Pulmonary artery endothelial cell (primary cell): ENCODE results near the gene MT1HL1. TPM values are rescaled to one million over a fixed set of nuclear protein-coding genes. Genes with fewer than 3 reads are reported as not detected.
"Not testable (repeated sequence)": the region's sequence is repeated elsewhere in the genome, so short reads cannot be mapped to it uniquely, and the experiment has no call there.

ENCODE experiments used
- DNase-seq: peaks from one replicate; pipeline ENCODE4 v3.0.0-alpha.2; 2011; ENCODE audit warnings: low read depth, low spot score
- total RNA-seq: library from RNA; depleted of rRNA; stranded (reverse); fragments of >200 nt; gene quantifications from 2 replicates; pipeline ENCODE4 v1.2.3, GENCODE V29; 2014

MT1HL1 gene
- total RNA-seq, 1 donor from 2014 or later: not detected

DNA sequence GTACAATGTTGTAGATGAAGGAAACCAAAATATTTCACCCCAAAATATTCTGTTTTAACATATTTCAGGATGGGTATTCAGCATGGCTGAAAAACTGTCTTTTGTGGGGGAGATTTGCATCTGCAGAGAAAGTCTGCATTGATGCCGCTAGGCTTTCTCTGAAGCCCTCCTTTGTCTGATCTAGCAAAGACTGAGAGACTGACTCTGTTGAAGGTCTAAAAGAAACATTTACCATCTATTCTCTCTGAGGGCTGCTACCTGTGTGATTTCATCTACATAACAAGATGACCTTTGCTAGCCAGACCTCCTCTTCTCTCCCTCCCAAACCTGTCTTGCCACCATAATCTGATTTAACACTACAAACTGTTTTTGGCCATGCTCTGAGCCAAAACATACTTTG lies 12.4 kb upstream of the MT1HL1 start:
- no peak for DNase-seq

DNA sequence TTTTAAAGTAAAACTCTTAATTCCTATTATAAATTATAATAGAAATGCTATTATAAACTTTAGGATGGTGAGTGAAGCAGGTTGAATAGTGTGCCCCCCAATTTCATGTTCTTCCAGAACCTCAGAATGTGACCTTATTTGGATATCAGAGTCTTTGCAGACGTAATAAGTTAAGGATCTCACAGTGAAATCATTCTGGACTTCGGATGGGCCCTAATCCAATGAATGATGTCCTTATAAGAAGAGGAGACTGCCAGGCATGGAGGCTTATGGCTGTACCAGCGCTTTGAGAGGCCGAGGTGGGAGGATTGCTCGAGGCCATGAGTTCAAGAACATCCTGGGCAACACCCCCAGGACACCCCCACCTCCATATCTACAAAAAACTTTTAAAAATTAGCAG lies 9.4 kb upstream of the MT1HL1 start:
- DNase-seq: no peak

DNA sequence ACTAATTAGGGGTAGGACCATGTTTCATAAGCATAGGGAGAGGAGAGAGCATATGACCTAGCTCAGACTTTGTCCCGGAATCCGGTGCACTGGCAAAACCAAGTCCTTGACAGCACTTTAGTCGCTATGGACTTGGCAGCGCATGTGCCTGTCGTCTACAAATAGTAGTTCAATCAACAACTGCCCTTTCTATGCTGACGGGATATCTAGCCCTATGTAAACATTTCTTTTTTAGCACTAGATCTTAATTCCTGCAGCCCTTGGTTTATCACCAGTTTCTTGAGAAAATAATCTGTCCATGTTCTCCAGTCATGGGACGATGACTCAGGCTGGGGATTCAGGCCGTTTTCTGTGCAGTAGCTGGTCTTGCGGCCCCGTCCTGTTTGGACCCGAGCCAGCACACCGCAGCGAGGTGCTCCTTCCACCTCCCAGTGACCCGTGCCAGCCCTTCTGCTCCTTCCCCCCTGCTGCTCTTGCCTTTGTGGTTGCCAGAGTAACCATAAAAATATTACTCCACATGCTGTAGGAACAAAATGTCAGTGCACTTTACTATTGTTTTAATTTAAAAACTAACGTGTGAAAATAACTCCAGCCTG lies 8.6 kb upstream of the MT1HL1 start:
- DNase-seq: no peak

DNA sequence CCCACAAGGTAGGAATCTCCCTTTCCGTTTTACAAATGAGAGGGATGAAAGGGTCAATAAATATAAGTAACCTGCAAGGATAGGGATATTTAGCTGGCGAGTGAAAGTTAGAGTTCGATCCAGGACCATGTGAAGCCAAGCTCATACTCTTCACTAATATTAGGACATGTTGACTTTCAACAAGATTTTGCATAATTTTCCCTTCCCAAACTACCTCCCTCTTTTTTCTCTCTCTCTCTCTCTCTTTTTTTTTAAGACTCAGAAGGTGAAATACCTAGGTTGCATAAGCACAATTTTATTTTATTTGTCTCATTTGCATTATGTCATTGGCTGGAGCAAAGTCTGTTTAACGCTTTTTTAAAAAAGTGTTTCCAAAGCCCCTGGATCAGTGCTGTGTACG lies 8.1 kb upstream of the MT1HL1 start:
- DNase-seq: no peak

DNA sequence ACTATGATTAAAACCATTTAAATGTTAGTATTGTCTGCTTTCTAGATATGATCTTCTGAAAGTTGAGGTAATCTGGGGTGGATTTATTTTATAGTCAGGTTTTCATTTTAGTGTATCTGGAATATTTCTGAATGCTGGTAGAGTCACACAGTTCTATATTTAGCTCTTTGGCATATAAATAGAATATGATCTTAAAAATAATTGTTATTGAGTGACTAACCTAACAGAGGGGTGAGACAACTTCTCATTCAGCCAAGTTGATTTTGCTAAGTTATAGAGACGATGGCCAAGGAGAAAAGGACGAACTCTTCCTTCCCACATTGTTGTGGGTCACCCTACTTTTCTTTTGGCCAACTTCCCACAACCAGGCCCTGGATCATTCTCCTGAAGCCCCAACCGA lies 7.2 kb upstream of the MT1HL1 start:
- no peak for DNase-seq

DNA sequence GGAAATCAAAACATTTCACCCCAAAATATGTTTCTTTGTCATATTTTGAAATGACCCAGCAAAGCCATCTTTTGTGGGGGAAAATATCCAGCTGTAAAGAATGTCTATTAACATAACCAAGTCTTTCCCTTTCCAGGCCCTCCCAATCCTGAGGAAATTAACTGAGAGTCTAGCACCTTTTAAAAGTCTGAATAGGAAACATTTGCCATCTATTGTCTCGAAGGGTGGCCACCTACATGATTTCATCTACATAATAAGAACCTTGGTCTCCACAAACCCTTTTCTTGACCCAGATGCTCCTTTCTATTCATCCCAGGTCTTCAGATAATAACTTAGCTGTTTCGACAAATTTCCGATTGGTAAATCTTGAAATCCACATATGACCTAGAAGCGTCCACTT lies 5.4 kb upstream of the MT1HL1 start:
- DNase-seq: no peak

DNA sequence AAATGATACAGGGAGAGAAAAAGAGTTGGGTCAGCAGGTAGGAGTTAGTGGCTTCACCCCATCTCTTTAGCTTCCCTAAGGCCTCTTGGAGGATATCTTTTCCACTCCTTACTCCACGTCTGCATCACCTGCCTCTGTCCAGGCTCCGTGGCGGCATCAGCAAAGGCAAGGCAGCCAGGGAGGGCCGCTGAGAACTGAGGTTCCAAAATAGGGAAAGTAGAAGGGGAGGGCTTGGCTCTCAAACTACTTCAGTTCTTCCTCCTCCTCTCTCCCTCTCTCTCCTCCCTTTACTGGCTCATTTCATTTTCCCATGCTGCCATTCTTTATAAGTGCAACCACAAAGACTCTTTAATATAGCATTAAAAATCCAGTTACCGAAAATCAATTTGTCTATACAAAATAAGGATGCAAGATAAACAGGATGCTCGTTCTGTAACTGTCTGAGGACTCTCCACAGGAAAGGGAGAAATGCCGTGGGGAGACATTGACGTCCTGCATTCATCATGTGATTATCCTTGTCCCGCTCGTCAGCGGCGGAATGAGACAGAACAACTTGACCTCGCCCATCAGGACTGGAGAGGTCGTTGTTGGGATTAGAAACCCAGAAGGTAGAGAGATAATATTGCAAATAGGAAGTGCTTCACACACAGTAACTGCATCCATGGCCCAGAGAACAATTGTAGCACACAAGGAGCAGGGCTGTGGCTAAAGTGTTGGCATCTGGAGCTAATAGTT lies 3.1 kb upstream of the MT1HL1 start:
- DNase-seq: no peak

DNA sequence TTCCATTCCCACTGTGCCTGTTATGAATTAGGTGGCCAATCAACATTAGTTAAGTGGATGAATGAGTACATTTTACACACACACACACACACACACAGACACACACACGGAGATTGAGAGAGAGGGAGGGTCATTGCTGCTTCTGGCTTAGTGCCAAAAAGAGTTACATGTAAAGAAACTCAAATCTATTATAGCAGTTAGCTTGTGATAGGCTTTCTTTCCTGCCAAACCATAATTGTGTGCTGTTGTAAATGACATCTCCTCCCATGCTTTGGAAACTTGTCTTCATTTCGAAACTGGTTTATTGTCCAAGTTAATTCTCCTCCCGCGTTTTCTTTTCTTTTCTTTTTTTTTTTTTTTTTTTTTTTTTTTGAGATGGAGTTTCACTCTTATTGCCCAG lies 1.4 kb upstream of the MT1HL1 start:
- no peak for DNase-seq

DNA sequence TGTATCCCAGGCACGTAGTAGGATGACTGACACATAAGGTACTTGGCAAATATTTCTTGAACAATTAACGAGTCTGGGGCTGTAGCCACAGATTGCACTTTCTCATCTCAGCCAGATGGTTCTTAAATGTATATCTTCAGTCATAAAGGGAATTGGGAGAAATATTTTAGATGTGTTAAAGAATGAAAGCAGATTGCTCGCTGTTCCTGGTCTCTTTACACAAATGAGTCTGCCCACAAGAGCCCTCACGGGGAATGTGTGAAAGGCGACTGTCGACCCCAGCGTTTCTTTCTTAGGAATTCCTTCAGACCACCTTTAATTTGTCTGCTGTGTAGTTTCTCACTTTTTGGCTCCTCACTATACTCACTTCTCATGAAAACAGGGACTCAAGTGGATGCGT lies 725 bp downstream of the MT1HL1 start:
- no peak for DNase-seq

DNA sequence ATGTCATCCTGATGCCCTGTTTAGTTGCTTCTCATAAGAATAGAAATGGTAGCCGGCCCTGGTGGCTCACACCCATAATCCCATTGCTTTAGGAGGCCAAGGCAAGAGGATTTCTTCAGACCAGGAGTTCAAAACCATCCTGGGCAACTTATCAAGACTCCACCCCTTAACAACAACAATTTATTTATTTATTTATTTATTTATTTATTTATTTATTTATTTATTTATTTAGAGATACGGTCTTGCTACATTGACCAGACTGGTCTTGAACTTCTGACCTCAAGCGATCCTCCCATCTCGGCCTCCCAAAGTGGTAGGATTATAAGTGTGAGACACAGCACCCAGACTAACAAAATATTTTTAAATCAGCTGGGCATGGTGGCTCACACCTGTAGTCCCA lies 4.0 kb downstream of the MT1HL1 start:
- DNase-seq: no peak

DNA sequence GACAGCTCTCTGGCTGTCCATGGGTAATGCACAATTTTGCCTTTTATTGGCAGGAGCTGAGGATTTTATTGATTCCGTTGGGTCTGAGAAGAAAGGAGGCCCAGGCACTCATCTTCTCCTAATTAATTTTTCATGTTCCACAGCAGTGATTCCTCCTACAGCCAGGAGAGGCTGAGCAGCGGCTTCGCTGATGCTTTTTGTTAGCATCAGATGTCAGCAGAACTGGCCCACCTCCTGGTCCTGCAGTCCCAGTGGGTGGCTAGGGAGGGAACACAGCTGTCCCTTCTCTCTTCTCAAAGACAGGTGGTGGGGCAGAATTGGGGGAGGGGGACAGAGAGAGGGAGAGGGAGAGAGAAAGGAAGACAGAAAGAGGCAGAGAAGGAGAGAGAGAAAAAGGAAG lies 5.7 kb downstream of the MT1HL1 start:
- DNase-seq: no peak

DNA sequence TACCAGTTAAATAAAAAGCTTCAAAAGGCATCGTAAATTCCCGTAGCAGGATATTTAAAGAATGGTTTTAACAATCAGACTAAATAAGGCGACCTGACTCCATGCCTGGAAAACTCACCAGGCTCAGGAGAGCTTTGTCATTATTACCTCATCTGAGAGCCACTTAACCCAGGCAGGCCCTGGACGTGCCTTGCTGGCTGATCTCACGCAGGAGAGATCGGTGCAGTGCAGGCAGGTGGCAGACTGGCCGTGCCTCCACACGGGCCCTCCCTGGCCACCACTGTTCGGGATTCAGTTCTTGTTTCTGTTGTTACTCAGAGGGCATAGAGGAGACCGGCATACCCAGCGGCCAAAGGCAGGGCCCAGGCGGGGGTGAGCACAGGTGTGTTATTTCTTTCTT lies 6.4 kb downstream of the MT1HL1 start:
- no peak for DNase-seq

DNA sequence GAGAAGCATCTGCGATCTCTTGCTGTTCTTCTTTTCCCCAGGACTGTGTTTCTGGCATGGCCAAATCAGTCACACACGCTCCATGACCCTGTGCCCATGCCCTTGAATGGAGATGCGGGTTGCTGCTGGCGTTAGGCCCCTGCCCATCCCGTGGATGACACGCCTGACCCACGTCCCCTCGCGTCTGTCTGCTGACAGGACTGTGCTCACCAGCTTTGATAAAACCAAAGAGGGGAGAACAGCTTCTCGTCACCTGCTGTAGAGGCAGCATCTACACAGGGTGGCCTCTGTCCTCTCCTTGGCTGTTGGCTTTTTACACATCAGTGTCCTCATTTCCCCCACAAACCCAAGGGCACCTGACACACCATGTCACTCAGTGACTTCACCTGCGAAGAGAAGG lies 6.9 kb downstream of the MT1HL1 start:
- no peak for DNase-seq

DNA sequence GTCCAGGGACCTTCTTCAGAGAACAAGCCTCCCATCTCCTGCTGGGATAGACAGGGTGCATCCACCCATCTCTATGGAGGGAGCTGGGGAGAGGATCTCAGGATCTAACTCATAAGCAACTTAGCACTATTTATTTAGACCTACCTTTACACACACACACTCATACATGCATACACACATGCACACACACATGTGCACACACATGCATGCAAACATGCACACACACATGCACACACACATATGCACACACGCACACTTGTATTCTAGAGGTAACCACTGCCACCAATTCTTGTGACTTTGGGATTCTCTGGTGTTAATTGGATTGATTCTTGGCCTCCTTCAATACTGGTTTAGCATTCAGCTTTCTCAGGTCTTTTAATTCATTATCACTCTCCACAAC lies 9.8 kb downstream of the MT1HL1 start:
- DNase-seq: no peak

DNA sequence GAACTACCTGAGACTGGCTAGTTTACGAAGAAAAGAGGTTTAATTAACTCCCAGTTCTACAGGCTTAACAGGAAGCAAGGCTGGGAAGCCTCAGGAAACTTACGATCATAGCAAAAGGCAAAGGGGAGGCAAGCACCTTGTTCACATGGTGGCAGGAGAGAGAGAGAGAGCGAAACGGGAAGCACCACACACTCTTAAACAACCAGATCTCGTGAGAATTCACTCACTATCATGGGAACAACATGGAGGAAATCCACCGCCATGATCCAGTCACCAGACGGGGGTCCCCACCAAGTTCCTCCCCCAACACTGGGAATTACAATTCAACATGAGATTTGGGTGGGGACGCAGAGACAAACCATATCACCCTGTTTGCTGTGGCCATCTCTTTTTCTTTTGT lies 11.8 kb downstream of the MT1HL1 start:
- no peak for DNase-seq

DNA sequence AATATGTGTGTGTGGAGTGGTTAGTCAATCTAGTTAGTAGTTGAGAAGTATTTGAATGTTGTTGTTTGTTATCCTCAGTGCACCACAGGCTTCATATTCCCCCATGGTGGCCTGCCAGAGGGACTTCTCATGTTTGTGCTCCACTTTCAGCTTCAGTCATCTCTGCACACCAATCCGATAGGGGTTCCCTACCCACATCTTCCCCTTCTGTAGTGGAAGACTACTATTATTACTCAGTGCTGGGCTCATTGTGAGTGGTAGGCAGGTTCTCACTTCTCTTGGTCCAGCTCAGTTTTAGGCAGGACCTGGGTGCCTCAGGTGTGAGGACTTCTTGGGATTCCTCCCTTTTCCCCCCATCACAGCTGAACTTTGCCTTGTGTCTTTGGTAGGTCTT lies 14.2 kb downstream of the MT1HL1 start:
- no peak for DNase-seq

DNA sequence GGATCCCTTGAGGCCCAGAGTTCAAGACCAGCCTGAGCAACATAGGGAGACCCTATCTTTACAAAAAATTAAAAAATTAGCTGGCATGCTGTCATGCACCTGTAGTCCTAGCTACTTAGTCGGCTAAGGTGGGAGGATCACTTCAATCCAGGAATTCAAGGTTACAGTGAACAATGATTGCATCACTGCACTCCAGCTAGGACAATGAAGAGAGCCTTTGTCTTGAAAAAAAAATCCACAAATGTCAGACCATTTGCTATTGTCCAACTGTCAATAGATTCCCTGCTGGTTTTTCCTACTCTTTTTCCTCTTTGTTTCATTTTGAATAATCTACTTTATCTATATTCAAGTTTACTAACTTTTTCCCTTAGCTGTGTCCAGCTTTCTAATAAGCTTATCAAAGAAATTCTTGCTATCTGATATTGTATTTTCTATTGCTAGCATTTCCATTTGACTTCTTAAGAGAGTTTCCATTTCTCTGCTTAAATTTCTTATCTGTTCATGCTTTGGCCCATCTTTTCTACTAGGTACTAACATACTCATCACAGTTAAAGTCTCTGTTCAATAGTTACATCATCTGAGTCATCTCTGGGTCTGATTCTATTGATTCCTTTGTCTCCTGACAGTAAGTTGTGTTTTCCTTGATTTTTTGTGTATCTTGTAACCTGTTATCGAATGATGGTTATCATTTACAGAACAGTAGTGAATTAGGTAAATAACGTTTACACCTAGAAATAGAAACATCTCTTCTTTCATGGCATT lies 14.8 kb downstream of the MT1HL1 start:
- DNase-seq: no peak

DNA sequence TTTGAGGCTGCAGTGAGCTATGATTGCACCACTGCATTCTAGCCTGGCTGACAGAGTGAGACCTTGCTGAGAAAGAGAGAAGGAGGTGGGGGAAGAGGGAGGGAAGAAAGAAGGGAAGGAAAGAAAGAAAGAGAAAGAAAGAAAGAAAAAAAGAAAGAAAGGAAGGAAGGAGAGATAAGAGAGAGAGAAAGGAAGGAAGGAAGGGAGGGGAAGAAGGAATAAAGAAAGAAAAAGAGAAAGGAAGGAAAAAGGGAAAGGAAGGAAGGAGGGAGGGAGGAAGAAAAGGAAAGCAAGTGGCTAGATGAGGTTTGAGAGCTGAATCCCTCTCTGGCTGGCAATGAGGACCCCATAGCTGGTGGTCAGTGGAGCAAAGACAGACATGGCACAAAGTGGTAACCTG lies 20.4 kb downstream of the MT1HL1 start:
- no peak for DNase-seq

DNA sequence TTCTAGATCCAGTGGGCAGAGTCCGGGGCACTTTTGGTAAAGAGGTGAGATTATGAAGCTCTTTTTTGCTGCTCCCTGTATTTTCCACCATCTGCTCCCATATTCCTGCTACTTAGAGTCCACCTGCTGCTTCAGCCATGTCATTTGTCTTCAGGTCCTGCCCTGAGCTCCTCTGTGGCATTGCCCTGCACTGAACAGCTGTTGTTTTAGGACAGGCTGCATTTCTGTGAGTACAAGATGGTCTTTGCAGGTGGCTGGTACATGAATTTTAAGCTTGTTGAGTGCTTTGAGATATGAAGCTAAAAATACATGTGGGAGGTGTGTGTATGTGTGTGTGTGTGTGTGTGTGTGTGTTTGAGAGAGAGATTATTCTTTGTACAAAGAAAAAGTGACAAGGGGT lies 21.9 kb downstream of the MT1HL1 start:
- DNase-seq: no peak

DNA sequence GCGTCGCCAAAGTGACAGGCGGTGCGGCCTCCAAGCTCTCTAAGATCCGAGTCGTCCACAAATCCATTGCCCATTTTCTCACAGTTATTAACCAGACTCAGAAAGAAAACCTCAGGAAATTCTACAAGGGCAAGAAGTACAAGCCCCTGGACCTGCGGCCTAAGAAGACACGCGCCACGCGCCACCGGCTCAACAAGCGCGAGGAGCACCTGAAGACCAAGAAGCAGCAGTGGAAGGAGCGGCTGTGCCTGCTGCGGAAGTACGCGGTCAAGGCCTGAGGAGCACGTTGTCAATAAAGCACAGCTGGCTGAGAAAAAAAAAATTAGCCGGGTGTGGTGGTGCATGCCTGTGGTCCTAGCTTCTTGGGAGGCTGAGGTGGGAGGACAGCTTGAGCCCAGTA lies 22.8 kb downstream of the MT1HL1 start:
- DNase-seq: not testable (repeated sequence)

DNA sequence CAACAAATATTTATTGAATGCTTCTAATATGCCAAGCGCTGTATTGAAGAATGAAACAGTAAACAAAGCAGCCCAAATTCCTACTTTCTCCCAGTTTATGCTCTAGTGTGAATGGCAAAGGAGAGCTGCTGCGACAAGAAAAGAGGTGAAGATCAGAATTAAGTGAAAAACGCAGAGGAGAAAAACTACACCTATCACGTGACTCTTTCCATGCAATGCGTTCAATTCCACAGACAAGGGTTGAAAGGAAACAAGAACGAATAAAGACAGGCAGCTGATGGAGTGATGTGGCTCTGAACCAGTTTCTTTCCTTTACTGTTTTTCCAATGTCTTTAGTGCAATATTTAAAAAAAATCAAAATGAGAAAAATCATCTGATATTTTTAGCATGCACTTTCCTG lies 23.6 kb downstream of the MT1HL1 start:
- DNase-seq: no peak

DNA sequence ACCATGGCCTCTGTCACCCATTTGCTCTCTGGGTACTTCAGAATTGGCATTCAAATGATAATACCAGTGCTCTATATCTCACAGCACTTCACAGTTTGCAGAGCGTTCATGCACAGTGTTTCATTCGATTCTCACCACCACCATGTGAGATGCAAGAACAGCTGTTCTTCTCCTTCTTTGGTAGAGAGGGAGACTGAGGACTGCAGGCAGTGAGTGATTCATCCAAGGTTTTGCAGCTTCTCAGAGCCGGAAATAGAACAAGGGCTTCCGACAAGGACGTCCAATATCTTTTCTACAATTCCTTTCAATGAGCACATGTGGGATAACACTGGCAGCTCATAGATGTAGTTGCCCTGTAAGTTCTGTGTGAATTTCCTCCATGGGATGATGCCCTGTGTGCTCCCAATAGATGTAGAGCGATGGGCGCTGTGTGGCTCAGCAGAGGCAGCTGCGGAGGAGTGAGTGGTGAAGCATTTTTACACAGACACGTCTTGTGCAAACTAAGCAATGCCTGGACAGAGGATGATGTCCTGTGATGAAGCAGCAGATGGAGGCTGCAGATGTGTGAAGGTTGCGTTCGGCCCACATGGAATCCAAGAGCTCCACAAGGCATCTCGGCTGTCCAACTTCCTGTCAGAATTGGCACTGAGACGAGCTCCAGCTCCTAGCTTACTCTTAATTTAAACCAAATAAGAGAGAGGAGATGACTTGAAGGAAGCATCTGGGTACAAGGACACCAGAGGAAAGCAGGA lies 24.9 kb downstream of the MT1HL1 start:
- no peak for DNase-seq
